ENCODE measurements around the gene MRPL11.

The MRPL11 gene

DNA sequence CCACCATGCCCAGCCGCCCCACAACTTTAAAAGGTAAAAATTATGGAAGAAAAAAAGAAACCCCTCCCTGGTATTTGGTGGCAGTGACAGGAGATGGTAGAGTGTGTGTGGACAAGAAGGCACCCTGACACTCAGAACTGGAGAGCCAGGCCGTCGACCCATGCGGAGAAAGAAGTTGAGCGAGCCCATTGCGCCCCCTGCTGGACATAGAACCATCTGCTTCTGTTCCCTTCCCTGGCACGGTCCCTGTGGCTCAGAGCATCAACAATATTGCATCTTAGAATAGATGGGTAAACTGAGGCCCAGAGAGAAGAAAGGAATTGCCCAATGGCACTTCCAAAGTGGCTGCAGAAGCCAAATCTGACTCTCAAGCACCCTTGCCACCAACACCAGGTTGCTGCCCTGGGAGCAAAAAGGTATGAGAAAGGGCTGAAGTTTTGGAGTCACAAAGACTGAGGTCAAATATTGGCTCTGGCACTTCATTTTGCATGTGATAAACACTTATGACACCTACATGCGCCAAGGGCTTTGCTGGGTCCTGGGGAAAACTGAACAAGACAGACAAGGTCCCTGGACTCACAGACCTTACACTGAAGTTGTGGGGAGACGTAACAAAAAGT lies 8.6 kb downstream of the MRPL11 start:
- Histone ChIP-seq H3K27ac (ENCODE audit: low read length) (no peak overlapping the region), H3K36me3 (ENCODE audit: control insufficient read depth in 2 of 2, insufficient read depth in 2 of 2, low read length in 2 of 2) (peaks cover 18% of the 10 kb centered on the region in 2 donors), H3K9me3 (ENCODE audit: control insufficient read depth in 2 of 2, low read length in 2 of 2) (no peaks in the 10 kb centered on the region)

DNA sequence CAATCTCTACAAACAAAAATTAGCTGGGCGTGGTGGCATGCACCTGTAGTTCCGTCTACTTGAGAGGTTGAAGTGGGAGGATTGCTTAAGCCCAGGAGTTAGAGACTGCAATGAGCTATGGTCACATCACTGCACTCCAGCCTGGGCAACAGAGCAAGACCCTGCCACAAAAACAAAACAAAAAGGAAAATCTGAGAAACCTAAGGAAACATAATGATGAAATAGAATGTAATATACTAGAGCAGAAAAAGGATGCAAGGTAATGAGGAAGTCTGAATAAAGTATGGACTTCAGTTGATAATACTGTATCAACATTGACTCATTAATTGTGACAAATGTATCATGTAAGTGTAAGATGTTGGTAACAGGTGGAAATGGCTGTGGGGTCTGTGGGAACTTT lies 9.7 kb downstream of the MRPL11 start:
- H3K9ac ChIP-seq (ENCODE audit: low read length in 2 of 2), result no peak overlapping the region
- no peak overlapping the region for H3K27ac ChIP-seq (ENCODE audit: low read length)
- no peaks in the 10 kb centered on the region for H3K4me1 ChIP-seq (ENCODE audit: control insufficient read depth, insufficient read depth, low read length)
- H3K27me3 ChIP-seq (ENCODE audit: control insufficient read depth in 1 of 2, insufficient read depth in 2 of 2, low read length in 2 of 2), result no peaks in the 10 kb centered on the region
- H3K4me3 ChIP-seq (ENCODE audit: low read length in 2 of 2), result no peak overlapping the region
- no peaks in the 10 kb centered on the region for H3K9me3 ChIP-seq (ENCODE audit: control insufficient read depth in 2 of 2, low read length in 2 of 2)
- H3K36me3 ChIP-seq (ENCODE audit: control insufficient read depth in 2 of 2, insufficient read depth in 2 of 2, low read length in 2 of 2), result peaks cover 26% of the 10 kb centered on the region in 2 donors

More for the DNA sequence above, 8.6 kb downstream of the MRPL11 start:
- Histone ChIP-seq H3K9ac (ENCODE audit: low read length in 2 of 2) (no peak overlapping the region), H3K4me1 (ENCODE audit: control insufficient read depth, insufficient read depth, low read length) (no peaks in the 10 kb centered on the region), H3K4me3 (ENCODE audit: low read length in 2 of 2) (no peak overlapping the region), H3K27me3 (ENCODE audit: control insufficient read depth in 1 of 2, insufficient read depth in 2 of 2, low read length in 2 of 2) (no peaks in the 10 kb centered on the region)

DNA sequence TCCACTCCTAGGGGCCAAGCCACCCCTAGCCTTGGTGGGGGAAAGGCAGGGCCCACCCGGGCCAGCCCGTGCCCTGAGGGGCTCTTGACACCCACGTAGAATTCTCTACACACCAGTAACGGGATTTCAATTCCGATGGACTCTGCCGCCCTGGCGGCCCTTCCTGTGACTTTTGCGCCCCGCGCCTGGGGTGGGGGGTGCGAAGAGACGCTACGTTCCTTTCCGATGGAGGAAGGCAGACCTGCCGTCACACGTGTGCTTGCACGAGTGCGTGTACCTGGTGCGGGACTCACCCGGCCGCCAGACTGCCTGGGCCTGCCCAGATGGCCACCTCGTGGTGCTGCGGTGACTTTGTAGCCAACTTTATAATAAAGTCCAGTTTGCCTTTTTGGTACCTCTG lies 12.3 kb downstream of the MRPL11 start:
- H3K27me3 ChIP-seq (ENCODE audit: control insufficient read depth in 1 of 2, insufficient read depth in 2 of 2, low read length in 2 of 2), result no peaks in the 10 kb centered on the region
- H3K4me1 ChIP-seq (ENCODE audit: control insufficient read depth, insufficient read depth, low read length), result peaks cover 1% of the 10 kb centered on the region
- H3K9me3 ChIP-seq (ENCODE audit: control insufficient read depth in 2 of 2, low read length in 2 of 2), result no peaks in the 10 kb centered on the region
- no peak overlapping the region for H3K27ac ChIP-seq (ENCODE audit: low read length)
- no peak overlapping the region for H3K4me3 ChIP-seq (ENCODE audit: low read length in 2 of 2)
- peaks cover 40 to 45% of the 10 kb centered on the region in 2 donors for H3K36me3 ChIP-seq (ENCODE audit: control insufficient read depth in 2 of 2, insufficient read depth in 2 of 2, low read length in 2 of 2)
- H3K9ac ChIP-seq (ENCODE audit: low read length in 2 of 2), result no peak overlapping the region

DNA sequence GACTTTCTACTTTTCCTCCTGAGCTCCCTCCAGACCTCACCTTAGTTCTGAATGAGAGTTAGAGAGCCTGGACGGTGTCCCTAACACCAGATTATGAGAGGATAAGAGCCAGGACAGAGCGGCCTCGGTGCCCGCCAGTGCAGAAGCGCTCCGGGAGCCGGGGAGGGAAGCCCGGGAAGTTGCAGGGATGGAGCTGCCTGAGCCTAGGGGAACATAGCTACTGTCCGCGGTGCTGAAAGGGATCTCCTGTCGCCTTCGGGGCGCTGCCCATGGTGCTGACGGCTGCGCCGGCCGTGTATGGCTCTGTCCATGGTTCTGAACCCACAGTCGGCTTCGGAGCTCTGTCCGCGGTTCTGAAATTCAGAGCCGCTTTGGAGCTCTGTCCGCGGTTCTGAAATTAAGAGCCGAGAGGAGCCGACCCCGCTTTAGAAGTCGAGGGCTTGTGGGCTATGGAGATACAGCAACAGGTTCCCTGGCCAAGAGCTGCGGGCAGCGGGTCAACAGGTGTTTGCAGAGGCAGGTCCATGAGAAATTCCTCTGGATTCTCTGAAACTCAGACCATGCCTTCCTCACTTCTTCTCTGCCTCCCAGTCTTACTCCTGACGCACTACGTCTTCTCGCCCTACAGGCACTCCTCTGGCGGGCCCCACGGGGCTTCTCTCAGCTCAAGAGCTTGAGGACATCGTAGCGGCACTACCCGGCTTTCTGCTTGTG lies 17.0 kb downstream of the MRPL11 start:
- H3K4me3 ChIP-seq (ENCODE audit: low read length in 2 of 2), result no peak overlapping the region
- no peak overlapping the region for H3K9ac ChIP-seq (ENCODE audit: low read length in 2 of 2)
- H3K9me3 ChIP-seq (ENCODE audit: control insufficient read depth in 2 of 2, low read length in 2 of 2), result no peaks in the 10 kb centered on the region
- H3K27ac ChIP-seq (ENCODE audit: low read length), result no peak overlapping the region
- peaks cover 41% of the 10 kb centered on the region for H3K4me1 ChIP-seq (ENCODE audit: control insufficient read depth, insufficient read depth, low read length)
- H3K27me3 ChIP-seq (ENCODE audit: control insufficient read depth in 1 of 2, insufficient read depth in 2 of 2, low read length in 2 of 2), result peaks cover 0 to 2% of the 10 kb centered on the region in 2 donors
- peaks cover 33 to 41% of the 10 kb centered on the region in 2 donors for H3K36me3 ChIP-seq (ENCODE audit: control insufficient read depth in 2 of 2, insufficient read depth in 2 of 2, low read length in 2 of 2)

GRCh38 chr11:66420671-66421476 lies 17.8 kb downstream of the MRPL11 start, which contains the start of gene NPAS4:
NPAS4 (plus strand) TSS chr11:66421035; CDS start chr11:66421180, 145 bp downstream.
- Histone ChIP-seq H3K4me1 (ENCODE audit: control insufficient read depth, insufficient read depth, low read length) (peaks cover 41% of the 10 kb centered on the region), H3K27ac (ENCODE audit: low read length) (no peak within 1 kb of the TSS), H3K9ac (ENCODE audit: low read length in 2 of 2) (no peak within 1 kb of the TSS), H3K27me3 (ENCODE audit: control insufficient read depth in 1 of 2, insufficient read depth in 2 of 2, low read length in 2 of 2) (peaks cover 0 to 2% of the 10 kb centered on the region in 2 donors), H3K4me3 (ENCODE audit: low read length in 2 of 2) (no peak within 1 kb of the TSS), H3K9me3 (ENCODE audit: control insufficient read depth in 2 of 2, low read length in 2 of 2) (no peaks in the 10 kb centered on the region), H3K36me3 (ENCODE audit: control insufficient read depth in 2 of 2, insufficient read depth in 2 of 2, low read length in 2 of 2) (peaks cover 33 to 36% of the 10 kb centered on the region in 2 donors)

DNA sequence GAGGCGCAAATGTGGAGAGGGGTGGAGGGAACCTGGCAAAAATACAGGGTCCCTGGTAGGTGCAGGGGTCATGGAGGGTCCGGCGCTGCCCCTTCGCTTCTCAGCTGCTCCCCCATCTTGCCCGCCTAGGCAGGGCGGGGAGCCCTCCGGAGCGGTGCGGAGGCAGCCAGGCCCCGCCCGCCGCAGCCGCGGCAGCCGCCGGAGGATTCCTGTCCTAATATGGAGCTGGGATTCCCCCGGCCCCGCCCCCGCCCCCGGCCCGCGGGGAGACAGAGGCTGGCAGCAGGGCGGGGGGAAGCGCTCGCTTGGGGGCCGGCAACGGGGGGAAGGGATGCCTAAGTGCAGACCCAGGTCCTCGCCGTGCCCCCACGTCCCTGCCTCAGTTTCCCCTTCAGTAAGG lies 18.8 kb downstream of the MRPL11 start:
- Histone ChIP-seq H3K4me3 (ENCODE audit: low read length in 2 of 2) (peak overlapping the region in 1 of 2 donors; percentile 40), H3K9ac (ENCODE audit: low read length in 2 of 2) (no peak overlapping the region), H3K27me3 (ENCODE audit: control insufficient read depth in 1 of 2, insufficient read depth in 2 of 2, low read length in 2 of 2) (peaks cover 0 to 2% of the 10 kb centered on the region in 2 donors), H3K36me3 (ENCODE audit: control insufficient read depth in 2 of 2, insufficient read depth in 2 of 2, low read length in 2 of 2) (peaks cover 23 to 27% of the 10 kb centered on the region in 2 donors), H3K9me3 (ENCODE audit: control insufficient read depth in 2 of 2, low read length in 2 of 2) (no peaks in the 10 kb centered on the region), H3K4me1 (ENCODE audit: control insufficient read depth, insufficient read depth, low read length) (peaks cover 44% of the 10 kb centered on the region), H3K27ac (ENCODE audit: low read length) (no peak overlapping the region)

GRCh38 chr11:66418986-66419308 lies 19.7 kb downstream of the MRPL11 start:
- peaks cover 53% of the 10 kb centered on the region for H3K4me1 ChIP-seq (ENCODE audit: control insufficient read depth, insufficient read depth, low read length)
- H3K36me3 ChIP-seq (ENCODE audit: control insufficient read depth in 2 of 2, insufficient read depth in 2 of 2, low read length in 2 of 2), result peaks cover 14 to 22% of the 10 kb centered on the region in 2 donors
- no peak overlapping the region for H3K27ac ChIP-seq (ENCODE audit: low read length)
- peak overlapping the region in 1 of 2 donors; percentile 44 for H3K4me3 ChIP-seq (ENCODE audit: low read length in 2 of 2)
- peaks cover 0 to 2% of the 10 kb centered on the region in 2 donors for H3K27me3 ChIP-seq (ENCODE audit: control insufficient read depth in 1 of 2, insufficient read depth in 2 of 2, low read length in 2 of 2)
- H3K9me3 ChIP-seq (ENCODE audit: control insufficient read depth in 2 of 2, low read length in 2 of 2), result no peaks in the 10 kb centered on the region
- no peak overlapping the region for H3K9ac ChIP-seq (ENCODE audit: low read length in 2 of 2)

GRCh38 chr11:66418168-66418985 lies 20.3 kb downstream of the MRPL11 start:
- Histone ChIP-seq H3K27ac (ENCODE audit: low read length) (no peak overlapping the region), H3K4me1 (ENCODE audit: control insufficient read depth, insufficient read depth, low read length) (peaks cover 59% of the 10 kb centered on the region), H3K9me3 (ENCODE audit: control insufficient read depth in 2 of 2, low read length in 2 of 2) (no peaks in the 10 kb centered on the region), H3K27me3 (ENCODE audit: control insufficient read depth in 1 of 2, insufficient read depth in 2 of 2, low read length in 2 of 2) (peaks cover 0 to 2% of the 10 kb centered on the region in 2 donors), H3K9ac (ENCODE audit: low read length in 2 of 2) (no peak overlapping the region), H3K36me3 (ENCODE audit: control insufficient read depth in 2 of 2, insufficient read depth in 2 of 2, low read length in 2 of 2) (peaks cover 9 to 18% of the 10 kb centered on the region in 2 donors), H3K4me3 (ENCODE audit: low read length in 2 of 2) (peak overlapping the region in 1 of 2 donors; percentile 44)

DNA sequence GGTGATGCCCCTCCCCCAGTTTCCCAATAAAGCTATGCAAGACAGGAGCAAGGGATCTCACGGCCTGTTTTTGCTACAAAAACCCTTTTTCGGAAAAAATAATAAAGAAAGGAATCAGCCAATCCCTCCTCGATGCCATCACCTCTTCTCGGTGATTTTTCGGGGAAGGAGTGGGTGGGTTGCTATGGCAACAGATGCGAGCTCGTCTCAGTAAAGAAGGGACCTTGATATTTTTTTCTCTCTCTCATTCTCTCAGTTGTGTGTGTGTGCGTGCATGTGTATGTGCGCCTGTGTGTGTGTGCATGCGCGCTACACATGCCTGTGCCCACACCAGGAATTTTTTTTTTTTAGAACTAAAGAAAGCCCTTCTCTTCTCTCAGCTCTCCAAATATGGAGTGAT lies 21.6 kb downstream of the MRPL11 start:
- Histone ChIP-seq H3K4me3 (ENCODE audit: low read length in 2 of 2) (no peak overlapping the region), H3K27ac (ENCODE audit: low read length) (no peak overlapping the region), H3K9me3 (ENCODE audit: control insufficient read depth in 2 of 2, low read length in 2 of 2) (no peaks in the 10 kb centered on the region), H3K9ac (ENCODE audit: low read length in 2 of 2) (no peak overlapping the region), H3K4me1 (ENCODE audit: control insufficient read depth, insufficient read depth, low read length) (peaks cover 69% of the 10 kb centered on the region), H3K27me3 (ENCODE audit: control insufficient read depth in 1 of 2, insufficient read depth in 2 of 2, low read length in 2 of 2) (peaks cover 0 to 2% of the 10 kb centered on the region in 2 donors), H3K36me3 (ENCODE audit: control insufficient read depth in 2 of 2, insufficient read depth in 2 of 2, low read length in 2 of 2) (peaks cover 0 to 5% of the 10 kb centered on the region in 2 donors)

- Histone ChIP-seq H3K9ac (ENCODE audit: low read length in 2 of 2) (no peak overlapping the region), H3K36me3 (ENCODE audit: control insufficient read depth in 2 of 2, insufficient read depth in 2 of 2, low read length in 2 of 2) (peaks cover 0 to 5% of the 10 kb centered on the region in 2 donors), H3K9me3 (ENCODE audit: control insufficient read depth in 2 of 2, low read length in 2 of 2) (no peaks in the 10 kb centered on the region), H3K4me1 (ENCODE audit: control insufficient read depth, insufficient read depth, low read length) (peaks cover 75% of the 10 kb centered on the region), H3K27ac (ENCODE audit: low read length) (no peak overlapping the region), H3K4me3 (ENCODE audit: low read length in 2 of 2) (no peak overlapping the region), H3K27me3 (ENCODE audit: control insufficient read depth in 1 of 2, insufficient read depth in 2 of 2, low read length in 2 of 2) (peaks cover 0 to 2% of the 10 kb centered on the region in 2 donors)
Measured at GRCh38 chr11:66415423-66415822, 23.2 kb downstream of the MRPL11 start.

Data from stomach smooth muscle (tissue), 2 donors.